GM18511 (cell line): ENCODE results near the gene RNF34.
A peak's percentile ranks its signal among the peaks of the same experiment; 100 is the strongest.

Source experiments
- ATAC-seq: cut with Tn5 transposase; IDR thresholded peaks from one replicate; pipeline ENCODE4 v1.9.1; 2021; ENCODE audit warnings: mild to moderate bottlenecking, moderate library complexity; ENCODE audit not compliant: unreplicated experiment

Gene RNF34

DNA sequence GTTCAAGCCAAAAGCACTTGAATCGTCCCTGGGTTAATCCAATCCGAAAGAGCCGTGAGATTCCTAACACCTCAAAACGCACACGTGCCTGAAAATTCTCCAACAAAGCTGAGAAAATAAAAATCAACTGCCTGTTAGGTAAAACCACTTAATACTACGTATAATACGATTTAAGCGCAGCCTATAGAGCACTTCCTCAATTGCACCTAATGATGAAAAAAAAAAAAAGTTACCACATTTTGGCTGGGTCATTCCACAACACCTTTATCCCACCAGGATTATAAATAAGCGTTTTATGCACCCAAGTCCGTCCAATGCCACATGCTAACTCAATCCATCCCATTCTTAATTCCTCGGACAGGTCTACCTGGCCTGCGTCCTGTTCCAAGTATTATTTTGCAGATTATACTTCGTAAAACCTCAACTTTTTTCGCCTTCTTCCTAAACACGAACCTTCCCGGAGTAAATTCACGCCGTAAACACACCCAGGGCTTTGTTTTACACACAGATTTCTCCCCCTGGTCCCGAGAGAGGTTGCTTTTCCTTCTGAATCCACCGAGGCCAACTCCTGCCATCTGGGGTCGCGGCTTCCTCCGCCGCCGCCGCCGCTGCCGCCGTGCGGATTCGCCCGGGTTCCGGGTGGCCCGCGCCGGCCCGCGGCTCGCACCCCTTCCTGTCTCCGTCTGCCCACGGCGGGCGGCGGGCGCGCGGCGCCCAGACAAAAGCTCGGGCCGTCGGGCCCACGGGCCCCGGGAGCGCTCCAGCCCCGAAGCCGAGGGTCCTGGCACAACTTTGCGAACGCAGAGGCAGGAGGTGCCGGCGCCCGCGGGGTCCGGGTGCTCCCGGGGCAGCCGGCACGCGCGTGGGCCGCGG lies 66.2 kb downstream of the RNF34 start:
- ATAC-seq = peak; percentile 13

DNA sequence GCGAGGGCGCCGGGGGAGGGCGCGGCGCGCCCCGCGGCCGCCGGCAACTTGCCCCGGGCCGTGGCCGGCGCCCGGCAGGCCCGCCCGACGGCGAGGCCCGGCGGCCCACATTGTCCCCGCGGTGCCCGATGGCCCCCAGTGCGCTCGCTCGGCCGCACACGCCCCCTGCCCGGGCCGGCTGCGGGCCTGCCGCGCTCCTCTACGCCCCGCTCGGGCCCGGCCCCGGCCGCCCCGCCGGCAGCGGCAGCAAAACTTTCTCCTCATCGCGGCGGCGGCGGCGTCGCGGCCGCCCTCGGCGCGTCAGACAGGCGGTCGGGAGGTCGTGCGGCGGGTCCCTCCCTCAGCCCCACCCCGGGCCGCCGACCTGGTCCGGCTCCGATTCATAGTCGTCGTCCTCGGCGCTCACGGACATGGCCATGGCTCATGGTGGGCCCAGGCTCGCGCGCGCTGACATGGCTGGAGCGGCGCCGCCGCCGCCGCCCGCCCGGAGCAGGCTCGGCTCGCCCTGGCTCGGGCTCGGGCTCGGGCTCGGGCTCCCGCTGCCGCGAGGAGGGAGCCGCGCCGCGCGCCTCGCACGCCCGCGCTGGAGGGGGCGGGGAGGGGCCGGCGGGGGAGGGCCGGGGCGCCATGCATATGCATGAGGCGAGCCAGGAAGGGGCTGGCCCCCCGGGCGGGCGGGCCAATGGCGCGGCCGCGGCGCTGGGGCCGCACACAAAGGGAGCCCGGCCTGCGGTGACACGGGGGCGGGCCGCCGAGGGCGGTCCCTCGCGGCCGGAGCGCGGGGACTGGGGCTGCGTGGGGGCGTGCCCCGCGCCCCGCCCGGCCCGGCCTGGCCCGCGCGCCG lies 67.1 kb downstream of the RNF34 start:
- ATAC-seq = peak; percentile 88

DNA sequence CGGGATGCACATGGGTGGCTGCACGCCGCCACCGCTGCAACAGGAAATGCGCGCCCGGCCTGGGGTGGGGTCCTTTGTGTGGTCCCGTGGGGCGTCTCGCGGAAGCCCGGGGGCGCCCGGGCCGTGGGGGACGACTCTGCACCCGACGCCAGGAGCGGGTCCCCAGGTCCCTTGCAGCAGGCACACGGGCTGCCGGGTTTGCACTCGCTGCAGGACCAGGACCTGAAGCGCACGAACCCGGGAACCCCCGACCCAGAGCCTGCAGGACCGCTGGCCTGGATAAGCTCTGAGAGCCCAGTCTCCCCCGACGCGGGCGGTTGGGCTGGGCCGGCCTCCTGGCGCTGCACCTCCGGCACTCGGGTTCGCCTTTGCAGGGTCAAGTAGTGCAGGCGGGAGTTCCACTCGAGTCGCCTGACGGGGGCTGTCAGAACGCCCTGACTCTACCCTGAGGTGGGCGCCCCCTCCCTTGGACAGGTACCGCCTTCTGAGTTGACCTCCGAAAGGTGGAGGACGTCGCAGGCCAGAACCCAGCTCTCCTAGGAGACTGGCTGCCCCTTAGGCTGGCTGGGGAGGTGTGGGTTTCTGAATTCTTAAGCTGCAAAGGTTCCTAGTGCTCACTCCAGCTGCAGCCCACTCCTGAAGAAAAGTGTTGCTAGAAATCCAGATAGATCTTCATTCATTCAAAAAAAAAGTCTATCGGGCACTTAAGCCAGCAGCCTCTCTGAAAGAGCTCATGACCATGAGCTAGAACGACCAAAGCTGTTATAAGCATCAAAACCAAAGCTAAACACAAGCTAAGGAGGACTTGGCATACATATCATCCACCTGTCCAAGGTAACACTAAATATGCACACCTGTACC lies 68.0 kb downstream of the RNF34 start:
- no peak for ATAC-seq

DNA sequence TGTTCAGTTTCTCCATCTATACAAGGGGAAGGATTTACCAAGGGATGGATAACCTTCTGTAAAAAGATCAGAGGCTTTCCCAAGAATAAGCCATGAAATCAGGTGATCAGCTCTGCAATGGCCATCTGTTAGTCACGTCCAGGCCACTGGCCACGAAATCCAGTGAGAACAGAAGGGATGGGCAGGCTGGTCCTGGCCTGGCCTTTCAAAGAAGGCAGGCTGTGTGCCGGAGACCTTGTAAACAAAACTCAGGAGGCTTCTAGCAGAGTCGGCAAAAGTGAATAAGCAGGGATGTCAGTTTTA lies 68.5 kb downstream of the RNF34 start:
- ATAC-seq = no peak

DNA sequence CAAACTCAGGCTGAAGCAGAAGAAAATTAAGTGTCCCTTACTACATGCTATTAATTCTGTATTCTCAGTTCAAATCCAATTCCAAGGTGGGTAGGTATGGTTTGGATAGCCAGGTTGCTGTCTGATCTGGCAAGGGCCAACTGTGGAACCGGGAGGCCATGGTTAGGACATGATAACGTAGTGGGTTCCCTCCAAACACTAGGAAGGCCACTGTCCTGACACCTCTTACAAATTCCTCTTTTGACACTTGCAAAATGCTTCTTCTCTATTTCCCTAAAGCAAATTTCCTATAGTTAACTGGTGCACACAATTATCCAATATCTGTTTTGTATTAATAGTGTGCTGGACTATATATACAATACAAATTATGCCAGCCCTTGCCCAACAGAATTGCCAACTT lies 70.8 kb downstream of the RNF34 start:
- ATAC-seq = no peak

DNA sequence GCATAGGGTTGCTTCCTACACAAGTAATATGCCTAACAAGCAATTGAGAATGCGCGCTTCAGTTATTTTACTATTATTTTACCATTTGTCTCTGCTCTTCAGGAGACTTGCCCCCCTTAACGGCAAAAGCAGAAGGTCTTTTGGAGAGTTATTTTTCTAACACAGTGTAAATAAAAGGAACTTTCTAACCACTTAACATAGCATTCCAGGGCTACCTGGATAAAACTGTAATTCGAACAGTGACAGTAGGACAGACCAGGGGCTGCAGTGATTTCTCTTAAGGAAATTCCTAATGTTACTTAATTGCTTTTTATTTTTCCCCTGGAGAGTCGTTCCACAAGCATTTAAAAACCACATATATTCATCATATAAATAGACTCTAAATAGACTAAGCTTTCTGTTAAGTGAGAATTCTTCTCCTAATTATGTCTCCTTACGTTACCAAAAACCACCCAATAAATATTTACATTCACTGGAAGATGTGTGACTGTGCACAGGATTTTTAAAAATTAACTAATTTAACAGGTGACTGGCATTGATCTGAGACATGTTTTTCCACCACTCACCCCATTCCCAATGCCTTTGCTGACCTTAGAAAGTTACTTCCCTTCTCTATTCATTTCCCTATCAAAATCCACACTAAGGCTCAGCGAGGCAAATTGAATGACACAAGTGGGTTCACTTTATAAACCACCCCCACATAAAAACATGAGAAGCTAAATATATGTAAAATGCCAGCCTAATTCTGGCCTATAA lies 72.4 kb downstream of the RNF34 start:
- no peak for ATAC-seq
